HG03571 (cell line): ENCODE measurements around the gene ARMC5.
"Not testable (repeated sequence)": the region's sequence is repeated elsewhere in the genome, so short reads cannot be mapped to it uniquely, and the experiment has no call there.

Source experiments
- ATAC-seq: cut with Tn5 transposase; IDR thresholded peaks from one replicate; pipeline ENCODE4 v1.9.1; 2021; ENCODE audit not compliant: unreplicated experiment

The ARMC5 gene

GRCh38 chr16:31493506-31494125 is 34.3 kb downstream of the ARMC5 start:
- ATAC-seq: no peak

GRCh38 chr16:31496670-31497069 is 37.4 kb downstream of the ARMC5 start:
- no peak for ATAC-seq

DNA sequence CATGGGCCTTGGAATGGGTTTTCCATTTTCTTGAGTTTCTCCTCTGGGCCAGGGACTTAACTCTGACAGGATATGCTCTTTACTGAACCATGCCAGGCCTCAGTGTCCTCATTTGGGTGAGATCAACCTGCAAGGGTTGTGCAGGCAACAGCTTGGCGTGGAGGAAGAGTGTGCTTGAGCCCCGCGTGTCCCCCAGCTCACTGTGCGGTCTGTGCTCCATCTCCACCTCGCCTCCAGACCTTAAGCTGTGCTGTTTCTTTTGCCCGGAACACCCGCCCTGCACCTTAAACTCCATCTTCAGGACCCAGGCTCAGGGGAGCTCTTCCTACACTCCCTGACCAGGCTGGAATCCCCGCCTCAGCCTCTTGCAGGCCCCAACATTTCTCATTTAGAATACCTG is 39.2 kb downstream of the ARMC5 start:
- ATAC-seq: no peak

GRCh38 chr16:31499928-31500327 is 40.6 kb downstream of the ARMC5 start:
- ATAC-seq: no peak

- no peak for ATAC-seq
Observed at GRCh38 chr16:31501226-31501965, 42.1 kb downstream of the ARMC5 start.

- ATAC-seq: no peak
Observed at GRCh38 chr16:31501966-31502348, 42.7 kb downstream of the ARMC5 start.

DNA sequence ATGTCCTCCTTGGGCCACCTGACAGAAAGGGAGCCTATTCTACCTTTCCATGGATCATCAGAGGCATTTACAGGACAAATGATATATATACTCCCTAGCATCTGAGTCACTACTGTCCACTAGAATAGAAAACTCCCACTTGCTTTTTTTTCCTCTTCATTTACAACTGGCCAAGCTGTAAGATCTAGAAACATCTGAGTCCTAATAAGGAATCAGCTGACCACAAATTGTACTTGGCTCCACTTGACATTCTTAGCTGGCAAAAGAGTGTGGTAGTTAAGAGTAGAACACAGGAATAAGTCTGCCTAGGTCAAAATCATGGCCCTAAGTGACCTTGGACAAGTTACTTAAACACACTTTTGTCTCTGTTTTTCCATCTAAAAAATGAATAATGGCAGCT is 43.7 kb downstream of the ARMC5 start:
- no peak for ATAC-seq

DNA sequence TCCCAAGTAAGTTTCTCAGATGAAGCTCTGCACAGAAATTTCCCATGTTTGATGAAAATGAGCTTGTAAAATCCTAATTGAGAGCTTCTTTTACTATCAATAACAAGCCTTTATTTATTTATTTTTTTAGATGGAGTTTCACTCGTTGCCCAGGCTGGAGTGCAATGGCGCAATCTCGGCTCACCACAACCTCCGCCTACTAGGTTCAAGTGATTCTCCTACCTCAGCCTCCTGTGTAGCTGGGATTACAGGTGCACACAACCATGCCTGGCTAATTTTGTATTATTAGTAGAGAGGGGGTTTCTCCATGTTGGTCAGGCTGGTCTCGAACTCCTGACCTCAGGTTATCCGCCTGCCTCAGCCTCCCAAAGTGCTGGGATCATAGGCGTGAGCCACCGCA is 44.3 kb downstream of the ARMC5 start:
- ATAC-seq: not testable (repeated sequence)

DNA sequence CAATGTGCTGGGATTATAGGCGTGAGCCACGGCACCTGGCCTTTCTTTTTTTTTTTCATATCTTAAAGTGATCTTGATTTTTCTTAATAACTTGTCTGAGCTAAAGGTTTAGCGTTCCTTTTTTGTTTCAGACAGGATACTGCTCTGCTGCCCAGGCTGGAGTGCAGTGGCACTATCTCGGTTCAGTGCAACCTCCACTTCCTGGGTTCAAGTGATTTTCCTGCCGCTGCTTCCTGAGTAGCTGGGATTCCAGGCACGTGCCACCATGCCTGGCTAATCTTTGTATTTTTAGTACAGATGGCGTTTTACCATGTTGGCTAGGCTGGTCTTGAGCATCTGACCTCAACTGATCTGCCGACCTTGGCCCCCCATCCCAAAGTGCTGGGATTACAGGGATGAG is 44.9 kb downstream of the ARMC5 start:
- ATAC-seq: no peak

DNA sequence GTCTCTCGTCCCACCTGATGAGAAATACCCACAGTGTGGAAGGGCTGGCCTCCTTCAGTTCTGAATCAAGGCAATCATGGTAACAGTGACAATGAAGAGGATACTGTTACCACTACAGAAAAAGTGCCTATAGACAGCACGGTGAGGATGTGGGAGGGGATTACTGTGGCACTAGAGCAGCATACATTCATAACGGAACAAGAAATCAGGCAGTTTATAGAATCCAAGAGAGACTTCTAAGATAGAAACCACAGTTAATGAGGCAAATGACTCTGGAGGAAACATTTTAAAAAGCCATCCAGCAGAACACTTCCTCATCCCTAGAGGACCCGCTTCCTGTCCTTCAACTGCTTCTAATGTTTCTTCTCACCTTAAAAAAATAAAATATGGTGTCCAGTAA is 46.2 kb downstream of the ARMC5 start:
- no peak for ATAC-seq

DNA sequence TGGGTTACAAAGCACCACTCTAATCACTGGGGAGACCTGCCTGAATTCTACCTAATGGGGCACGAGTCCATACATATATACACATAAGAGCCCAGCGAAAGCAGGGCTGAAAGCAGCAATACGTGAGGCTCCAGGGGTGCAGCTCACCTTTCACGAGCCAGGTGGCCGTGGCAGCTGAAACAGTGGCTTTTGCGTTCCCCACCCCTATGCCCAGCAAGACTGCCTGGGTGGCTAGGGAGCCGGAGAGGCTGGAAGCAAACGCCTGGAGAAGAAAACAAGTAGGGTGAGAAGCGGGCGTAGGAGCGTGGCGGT is 48.3 kb downstream of the ARMC5 start:
- peak; percentile 2 for ATAC-seq

DNA sequence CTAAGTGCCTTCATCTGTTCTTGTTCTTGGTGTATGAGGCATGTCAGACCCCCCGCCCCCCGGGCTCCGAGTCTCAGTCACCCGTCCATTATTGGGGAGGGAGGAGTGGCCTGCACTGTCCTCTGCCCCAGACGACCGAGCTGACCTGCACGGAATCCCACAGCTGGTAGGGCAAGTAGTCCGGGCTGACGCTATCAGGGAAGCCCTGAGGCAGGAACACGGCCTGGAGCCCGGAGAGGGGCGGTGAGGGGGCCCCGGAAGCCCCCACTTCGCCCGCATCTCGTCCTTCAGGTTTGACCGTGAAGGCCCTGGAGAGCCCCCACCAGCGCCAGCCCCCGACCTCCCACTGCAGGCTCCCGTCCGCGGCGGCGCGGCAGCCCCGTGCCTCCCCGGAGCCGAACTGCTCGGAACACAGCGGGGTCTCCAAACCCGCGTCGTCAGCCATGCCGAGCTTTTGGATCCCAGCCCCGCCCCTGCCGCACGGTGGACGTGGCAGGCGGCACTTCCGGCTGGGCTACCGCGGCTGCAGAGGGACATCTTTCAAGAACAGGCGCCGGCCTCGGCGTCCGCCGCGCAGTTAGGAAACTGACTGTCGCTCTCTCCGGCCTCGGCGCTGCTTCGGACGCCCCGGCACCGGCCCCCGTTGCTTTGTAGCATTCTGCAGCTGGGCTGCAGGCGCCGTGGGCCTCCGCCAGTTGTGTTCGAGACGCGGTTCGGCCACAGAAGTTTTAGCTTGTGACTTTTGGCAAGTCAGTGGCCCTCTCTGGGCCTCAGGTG is 48.8 kb downstream of the ARMC5 start, which contains the start of gene RUSF1:
Gene RUSF1 (minus strand): TSS at position 463 of the 777 bp plus-strand sequence. CDS start 18 bp downstream, at position 445.
- peak; percentile 92 for ATAC-seq

GRCh38 chr16:31508706-31509195 is 49.5 kb downstream of the ARMC5 start:
- ATAC-seq: no peak

DNA sequence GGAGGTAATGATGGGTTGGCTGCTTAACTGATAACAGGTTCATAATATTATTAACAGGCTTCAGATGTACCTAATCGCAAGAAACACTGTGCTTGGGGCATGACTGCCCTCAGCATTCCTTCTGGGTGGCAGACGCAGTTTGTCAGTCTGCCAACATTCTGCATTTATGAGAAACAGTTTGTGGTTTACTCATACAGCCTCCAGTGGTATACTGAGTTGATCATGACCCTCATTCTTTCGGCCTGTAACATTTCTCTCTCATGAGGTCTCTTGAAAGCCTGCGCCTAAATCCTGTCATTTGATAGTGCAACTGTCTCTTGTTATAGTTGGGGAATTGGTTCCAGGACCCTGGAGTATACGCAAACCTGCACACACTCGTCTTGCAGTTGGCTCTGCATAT is 53.8 kb downstream of the ARMC5 start:
- ATAC-seq: no peak

DNA sequence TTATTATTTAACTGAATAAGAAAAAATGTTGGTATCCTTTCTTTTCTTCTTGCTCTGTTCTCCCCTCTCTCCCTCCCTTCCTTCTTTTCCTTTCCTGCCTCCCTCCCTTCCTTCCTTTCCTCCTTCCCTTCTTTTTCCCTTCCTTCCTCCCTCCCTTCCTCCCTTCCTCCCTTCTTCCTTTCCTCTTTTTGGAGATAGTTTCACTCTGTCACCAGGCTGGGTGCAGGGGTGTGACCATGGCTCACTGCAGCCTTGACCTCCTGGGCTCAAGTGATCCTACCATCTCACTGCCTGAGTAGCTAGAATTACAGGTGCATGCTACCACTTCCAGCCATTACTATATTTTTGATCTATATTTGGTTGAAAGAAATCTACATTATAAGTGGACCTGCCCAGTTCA is 54.6 kb downstream of the ARMC5 start:
- no peak for ATAC-seq
